ENCODE results near the gene EMX1.

EMX1 gene

DNA sequence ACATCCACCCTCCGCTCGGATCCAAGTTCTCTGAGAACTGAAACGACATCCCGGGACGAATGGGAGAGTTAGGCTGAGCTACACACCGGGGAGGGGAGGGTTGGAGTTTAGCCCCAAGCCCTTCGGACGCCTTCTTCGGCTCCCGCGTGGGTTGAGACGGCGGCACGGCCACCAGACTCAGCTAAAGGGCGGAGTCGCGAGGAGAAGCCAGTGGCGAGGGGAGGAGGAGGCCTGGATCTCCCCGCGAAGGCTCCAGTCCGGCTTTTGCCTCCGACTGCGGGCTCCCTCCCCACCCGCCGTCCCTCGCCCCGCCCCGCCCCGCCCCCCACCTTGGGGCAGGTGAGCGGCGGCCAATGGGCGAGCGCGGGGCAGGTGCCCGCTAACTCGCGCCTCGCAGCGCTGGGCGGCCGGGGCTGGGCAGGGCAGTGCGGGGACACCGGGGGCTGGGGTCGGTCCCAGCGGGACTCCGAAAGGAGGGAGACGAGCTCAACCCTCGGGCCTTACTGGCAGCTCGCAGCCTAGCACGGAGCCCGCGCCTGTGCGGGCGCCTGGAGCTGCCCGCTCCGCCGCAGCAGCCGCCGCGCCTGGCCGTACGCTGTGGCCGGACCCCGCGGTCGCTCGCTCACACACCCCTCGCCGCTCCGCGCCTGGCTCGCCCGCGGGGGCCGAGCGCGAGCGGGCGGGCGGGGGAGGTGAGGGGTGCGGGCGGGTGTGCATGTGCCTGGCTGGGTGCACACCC lies at the start of gene EMX1:
Gene EMX1 (plus strand): TSS at position 382 of the 739 bp plus-strand sequence. CDS start 334 bp downstream, at position 716.
- DNase-seq, result peak in 1 of 4 experiments; percentile 29

DNA sequence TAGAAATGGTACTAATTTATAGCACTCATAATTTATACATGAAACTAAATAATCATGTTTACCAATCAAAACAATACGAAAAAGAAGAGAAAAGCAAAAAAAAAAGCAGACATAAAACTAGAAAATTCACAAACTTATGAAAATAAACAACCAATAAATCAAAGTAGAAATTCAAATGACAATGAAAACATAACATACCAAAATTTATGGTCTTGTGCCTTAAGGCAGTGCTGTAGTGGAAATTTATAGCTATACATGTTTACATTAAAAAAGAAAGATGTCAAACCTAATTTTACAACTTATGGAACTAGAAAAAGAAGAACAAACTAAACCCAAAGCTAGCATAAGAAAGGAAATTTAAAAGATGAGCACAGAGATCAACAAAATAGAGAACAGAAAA lies 46.3 kb upstream of the EMX1 start:
- no peak for DNase-seq

DNA sequence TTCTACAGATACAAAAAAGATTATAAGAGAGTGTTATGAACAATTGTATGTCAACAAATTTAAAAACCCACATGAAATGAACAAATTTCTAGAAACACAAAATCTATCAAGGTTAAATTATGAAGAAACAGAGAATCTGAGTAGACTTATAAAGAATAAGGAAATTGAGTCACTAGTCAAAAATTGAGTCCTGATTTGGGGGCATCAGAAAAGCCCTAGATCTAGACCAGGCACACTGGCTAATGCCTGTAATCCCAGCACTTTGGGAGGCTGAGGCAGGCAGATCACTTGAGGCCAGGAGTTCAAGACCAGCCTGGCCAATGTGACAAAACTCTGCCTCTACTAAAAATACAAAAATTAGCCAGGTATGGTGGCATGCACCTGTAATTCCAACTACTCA lies 45.4 kb upstream of the EMX1 start:
- DNase-seq, result no peak

DNA sequence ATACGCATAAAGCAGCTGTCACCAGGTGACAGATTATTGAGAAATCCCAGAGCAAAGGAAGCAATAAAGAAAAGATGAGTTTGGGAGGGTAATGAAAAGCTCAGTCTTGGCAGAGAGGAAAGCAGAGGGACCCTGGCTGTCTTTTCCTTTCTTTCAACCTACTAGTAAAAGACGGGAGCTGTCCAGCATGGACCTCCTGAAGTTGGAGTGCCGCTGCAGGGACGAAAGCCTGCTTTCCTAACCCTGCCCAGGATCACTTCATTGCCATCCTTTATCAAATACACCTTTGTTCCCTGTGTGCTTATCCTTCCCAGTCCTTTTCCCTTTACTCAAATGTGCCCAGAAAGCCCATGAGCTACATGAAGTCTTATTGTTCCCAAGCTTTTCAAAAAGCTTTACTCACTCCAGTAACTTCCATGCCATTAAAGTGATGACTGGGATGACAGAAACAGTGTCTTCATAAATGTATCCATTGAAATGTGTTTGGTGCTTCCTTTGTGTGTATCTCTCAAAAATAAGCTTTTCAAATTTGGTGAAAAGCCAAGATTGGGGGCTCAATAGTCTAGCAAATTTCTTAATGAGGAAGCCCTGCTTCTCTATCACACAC lies 33.9 kb upstream of the EMX1 start:
- DNase-seq, result peak in 1 of 4 experiments; percentile 8

DNA sequence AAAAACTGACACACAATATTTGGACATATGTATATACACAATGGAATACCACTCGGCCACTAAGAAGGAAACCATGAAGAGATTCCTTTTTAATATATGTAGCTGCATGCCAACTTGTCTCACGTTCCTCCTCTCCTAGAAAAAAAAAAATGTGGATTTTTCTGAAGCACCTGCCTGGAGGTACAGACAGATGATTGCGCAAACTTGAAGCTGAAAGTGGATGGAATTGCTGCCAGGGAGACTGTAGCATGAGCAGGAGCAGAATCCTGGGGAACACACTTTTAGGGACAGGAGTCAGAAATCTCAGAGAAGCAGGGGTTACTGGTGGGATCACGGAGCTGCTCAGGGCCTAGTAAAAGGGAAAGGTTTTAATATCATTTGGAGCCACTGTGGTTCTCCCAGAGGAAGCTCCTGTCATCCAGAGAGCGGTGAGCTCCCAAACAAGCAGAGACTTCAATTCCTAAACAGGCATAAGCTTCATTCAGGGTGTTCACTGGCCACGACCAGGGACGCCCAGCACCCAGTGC lies 30.8 kb upstream of the EMX1 start:
- no peak for DNase-seq

DNA sequence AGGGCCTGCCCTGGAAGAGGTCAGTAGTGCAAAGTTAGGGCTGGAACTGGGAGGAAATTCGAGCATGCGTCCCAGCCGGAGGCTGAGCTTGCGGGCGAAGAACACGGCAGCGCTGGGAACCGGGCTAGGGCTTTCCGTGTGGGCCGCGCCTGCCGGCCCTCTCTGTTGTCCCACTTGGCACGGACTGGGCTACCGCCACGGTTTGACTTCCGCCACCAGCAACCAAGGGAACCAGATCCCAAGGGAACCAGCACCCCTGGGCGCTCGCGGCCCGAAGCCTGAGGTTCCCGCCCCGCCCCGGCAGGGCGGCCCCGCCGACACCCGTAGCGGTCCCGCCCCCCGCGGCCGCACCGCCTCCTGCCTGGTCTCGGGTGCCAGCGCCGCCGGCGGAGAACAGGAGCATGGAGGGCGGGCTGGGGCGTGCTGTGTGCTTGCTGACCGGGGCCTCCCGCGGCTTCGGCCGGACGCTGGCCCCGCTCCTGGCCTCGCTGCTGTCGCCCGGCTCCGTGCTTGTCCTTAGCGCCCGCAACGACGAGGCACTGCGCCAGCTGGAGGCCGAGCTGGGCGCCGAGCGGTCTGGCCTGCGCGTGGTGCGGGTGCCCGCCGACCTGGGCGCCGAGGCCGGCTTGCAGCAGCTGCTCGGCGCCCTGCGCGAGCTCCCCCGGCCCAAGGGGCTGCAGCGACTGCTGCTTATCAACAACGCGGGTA lies 30.1 kb upstream of the EMX1 start, which contains the start of gene SPR:
Gene SPR (plus strand): TSS at position 377 of the 708 bp plus-strand sequence. CDS start 25 bp downstream, at position 402.
- peak in 1 of 4 experiments; percentile 43 for DNase-seq

DNA sequence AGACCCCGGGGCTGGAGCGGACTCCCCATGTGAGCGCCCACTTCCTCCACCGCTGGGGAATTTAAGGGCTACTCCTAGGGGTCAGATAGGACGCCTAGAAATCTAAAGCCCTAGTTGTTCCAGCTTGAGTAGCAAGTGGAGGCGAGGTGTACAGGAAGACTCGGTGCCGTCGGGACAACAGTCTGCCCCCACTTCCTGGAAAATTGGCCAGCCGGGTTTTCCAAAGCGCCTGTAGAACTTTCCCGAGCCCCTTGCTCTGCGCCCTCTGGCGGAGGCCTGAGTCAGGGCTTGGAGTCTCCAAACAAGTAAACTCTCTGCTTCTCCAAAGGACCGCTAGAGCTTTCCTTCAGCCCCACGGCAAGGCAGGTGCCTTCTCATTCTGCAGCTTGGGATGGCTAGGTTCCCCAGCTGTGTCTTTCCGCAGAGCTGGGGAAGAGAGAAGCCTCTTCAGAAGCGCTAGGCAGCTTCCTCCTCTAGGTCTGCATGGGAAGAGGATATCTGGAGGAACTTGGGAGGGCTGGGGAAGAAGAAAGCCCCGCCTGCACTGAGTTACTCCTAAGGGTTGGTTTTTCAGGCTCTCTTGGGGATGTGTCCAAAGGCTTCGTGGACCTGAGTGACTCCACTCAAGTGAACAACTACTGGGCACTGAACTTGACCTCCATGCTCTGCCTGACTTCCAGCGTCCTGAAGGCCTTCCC lies 29.4 kb upstream of the EMX1 start:
- DNase-seq, result peak in 2 of 4 experiments; percentile 21 to 29

DNA sequence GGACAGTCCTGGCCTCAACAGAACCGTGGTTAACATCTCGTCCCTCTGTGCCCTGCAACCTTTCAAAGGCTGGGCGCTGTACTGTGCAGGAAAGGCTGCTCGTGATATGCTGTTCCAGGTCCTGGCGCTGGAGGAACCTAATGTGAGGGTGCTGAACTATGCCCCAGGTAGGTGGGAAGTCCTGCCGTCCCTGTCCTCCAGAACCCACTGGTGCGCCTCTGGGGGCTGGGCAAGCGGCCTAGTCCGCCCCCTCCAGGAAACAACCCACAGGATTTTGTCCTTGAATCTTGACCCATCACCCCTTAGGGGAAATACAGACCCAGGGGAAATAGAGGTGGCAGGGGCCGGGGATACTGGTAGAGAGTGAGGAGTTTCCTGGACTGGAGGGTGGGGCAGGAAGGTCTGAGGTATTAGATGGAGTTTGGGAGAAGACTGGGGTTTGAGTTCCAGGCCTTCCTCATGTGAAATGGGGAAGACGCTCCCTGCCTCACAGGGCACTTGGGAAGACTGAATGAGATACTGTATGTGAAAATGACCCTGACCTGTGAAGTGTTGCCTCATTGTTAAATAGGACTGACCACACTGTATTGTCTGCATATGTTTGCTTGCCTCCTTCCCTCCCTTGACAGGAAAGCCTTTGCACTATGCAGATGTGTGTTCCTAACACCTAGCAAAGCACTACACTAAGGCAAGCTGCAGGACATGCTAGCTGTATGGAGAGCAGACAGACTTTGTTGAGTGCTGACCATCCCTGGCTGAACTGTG lies 28.7 kb upstream of the EMX1 start:
- no peak for DNase-seq

DNA sequence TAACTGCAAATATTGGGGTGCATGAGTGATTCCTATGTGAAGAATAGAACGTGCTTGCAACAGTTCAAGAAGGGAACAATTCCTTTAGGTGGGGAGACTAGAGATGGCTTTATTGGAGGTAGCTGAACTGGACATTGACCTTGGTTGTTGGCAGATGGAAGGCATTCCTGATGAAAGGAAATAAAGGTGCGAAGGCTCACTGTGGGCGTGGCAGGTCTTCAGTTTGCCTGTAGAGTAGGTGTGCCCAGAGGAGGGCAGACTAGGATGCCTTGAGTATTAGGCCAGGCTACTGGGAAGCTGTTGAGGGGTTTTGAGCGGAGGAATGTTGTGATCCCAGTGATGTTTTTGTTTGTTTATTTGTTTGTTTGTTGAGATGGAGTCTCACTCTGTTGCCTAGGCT lies 27.3 kb upstream of the EMX1 start:
- no peak for DNase-seq

DNA sequence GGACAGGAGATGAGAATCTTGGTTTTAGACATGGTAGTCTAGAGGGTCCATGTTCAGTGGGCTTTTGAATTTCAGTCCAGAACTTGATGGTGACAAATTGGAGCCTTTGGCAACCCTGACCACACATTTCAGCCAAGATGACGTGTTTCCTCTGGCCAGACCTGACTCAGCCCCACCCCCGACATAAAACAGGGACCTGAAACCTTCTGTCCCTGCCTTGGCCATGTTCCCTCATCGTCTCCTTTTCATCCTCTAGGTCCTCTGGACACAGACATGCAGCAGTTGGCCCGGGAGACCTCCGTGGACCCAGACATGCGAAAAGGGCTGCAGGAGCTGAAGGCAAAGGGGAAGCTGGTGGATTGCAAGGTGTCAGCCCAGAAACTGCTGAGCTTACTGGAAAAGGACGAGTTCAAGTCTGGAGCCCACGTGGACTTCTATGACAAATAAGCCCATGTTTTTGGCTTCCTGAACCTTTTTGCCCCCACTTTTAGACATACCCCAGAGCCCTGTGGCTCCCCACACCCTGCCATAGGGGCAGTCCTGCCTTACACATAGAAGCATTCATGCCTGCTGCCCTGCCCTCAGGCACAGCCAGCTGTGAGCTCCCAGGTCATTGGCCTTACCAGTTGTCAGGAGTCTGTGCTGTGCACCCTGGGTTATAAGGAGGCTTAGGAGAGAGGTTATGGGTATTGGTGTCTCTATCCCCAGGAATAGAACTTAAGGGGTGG lies 26.1 kb upstream of the EMX1 start:
- DNase-seq, result no peak

DNA sequence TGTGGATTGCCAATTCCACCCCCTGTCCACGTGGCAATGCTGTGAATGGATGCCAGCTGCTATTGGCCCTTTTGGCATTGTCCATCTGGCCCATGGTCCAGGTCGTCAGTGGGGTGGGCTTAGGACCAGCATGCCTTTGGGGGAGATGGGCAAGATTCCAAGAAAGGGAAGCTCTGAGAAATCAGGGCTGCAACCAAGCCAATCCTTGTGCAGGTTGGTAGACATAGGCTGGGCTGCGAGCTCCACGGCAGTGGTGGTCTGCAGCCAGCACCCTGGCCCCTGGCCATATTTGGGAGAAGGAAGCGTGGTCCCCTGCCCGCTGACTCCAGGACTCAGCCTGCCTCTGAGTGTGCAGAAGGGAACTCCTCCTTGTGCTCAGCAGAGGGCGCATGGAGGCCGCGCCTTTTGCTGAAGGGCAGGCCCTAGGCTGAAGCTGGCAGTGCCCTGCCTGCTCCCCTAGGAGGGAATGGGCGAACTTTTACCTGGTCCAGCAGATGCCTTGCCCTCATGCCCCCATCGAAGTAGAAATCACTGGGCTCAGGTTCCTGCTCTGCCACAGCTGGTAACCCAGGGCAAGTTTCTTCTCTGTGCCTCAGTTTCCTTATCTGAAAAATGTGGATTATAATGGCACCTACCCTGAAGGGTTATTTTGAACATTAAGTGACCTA lies 24.7 kb upstream of the EMX1 start:
- peak in 1 of 4 experiments; percentile 38 for DNase-seq

DNA sequence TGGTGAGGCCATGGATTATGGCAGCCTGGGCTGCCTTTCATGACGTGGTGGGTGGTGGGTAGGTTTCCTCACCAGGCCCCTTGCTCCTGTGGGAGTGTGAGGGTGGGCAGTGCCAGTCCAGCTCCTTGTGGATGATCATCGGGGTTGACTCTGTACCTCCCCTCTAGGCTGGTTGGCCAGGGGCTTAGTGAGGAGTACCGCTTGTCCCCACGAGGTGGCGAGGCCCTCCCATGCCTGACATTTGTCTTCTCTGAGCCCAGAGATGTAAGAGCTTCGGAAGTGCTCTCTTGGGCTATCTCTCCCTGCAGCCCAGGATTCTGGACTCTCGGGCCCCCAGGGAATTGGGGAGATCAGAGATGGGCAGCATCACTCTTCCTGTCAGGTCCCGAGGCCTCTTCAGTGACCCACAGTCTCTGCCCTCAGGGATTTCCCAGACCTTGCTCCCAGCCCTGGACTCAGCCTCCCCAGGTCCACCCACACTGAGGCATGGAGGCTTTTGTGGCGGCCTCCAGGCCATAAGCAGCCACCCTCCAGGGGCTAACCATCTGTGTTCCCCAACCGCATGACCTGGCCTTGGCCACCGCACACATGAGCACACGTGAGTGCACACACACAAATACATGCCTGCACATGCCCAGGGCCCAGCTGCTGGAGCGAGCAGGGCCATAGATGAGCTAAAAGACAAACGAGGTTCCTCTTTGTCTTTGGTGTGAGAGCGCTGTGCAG lies 23.6 kb upstream of the EMX1 start:
- peak in 1 of 4 experiments; percentile 9 for DNase-seq

DNA sequence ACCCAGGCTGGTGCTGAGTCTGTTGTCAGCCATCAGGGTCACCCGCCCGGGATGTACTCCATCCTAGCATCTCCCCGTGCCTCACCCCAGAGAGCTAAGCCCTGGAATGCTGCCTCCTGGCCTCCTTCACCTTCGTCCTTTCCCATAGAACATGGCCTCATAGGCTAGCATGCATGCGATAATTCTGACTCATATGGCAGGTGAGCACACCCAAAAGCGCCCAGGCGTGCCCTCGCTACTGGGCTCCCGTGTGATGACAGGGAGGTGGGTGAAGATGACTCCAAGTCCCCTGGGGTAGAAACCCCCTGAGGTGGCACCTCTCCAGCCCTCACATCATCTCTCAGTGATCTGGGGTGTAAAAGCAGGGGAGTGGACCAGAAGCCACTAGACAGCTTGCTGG lies 22.8 kb upstream of the EMX1 start:
- DNase-seq, result no peak

DNA sequence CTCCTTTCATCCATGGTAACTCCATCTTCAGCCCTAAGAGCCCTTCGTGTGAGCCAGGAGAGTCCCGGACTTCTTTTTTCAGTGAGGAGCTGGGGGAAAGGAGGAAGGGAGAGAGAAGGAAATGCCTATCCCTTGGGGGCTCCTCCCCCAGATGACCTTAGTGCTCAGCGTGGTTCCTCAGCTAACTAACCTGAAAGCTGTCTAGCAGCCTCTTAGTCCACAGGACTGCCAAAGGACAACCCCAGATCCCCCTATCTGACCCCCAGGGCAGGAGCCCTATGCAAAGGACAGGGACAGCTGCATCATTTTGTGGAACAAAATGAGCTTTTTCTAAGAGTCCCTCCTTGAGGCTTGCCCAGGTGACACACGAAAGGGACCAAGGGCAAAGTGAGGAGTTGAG lies 22.2 kb upstream of the EMX1 start:
- DNase-seq, result no peak

DNA sequence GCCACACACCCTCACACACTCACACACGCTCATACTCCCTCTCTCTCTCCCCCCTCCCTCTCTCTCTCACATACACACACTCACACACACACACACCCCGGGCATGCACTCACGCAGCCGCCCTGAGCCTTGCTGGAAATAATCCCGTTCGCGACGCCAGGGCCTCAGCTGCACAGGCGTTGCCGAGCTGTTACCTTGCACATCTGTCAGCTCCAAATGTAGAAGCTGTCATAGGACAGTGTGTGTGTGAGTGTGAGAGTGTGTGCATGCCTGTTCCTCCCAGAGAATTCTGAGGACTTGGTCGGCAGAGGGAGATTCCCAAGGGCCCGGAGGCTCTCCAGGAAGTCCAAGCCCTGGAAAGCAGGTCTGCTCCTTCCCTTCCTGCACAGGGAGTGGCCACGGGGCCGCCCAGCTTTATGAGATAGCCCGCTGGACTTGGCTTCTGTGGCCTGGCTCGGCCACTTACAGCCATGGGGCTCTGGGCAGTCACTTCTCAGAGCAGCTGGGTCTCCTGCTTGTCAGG lies 21.5 kb upstream of the EMX1 start:
- DNase-seq, result no peak

DNA sequence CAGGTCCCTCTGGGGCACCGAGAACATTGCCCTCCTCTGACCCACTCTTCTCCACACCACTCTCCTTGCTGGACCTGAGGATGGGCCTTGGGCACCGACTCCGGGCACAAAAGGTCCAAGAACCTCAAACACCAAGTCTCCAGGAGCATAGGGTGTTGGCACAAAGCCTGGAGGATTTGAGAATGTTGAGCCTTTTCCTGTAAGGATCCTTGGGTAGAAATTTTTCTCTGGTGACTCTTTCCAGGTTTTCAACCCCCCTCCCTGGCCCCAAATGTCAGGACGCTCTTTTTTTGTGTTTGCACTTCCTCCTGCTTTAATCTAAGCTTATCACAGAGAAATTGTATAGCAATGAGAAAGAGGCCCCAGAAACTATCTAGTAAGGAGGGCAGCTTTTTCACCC lies 20.9 kb upstream of the EMX1 start:
- DNase-seq, result no peak

DNA sequence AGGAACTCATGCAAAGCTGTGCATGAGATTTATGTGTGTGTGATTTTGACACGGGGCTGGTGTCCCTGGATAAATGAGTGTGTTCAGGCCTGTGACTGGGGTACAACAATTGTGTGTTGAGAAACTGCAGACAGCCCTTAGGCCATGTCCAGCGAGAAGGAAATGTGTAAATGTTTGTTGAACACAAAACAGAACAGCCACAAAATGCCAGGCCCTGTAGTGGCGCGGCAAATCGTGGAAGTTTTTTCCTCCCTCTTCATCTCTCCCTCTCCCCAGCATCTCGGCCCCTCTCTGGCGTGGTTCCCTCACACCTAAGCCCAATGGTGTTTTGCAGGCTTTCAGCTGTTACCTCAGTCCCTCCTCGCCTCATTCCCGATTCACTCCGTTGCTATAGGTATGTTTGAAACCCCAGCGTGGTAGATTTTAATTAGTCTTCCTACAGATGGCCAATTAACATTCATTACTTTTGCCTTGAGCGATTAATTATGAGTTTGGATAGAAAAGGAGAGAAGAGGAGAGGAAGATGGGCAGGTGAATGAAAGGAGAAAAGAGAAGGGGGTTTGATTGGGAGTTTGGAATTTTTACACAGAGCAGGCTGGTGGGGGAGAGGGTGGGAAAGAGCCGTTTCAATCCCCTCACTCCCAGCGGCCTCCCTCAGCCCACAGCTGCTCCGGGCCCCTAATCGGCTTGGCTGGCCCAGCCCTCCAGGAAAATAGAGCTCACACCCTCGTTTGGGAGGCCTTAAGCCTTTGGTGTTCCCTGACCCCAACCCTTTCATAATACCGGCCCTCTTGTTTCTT lies 19.3 kb upstream of the EMX1 start:
- DNase-seq, result no peak

DNA sequence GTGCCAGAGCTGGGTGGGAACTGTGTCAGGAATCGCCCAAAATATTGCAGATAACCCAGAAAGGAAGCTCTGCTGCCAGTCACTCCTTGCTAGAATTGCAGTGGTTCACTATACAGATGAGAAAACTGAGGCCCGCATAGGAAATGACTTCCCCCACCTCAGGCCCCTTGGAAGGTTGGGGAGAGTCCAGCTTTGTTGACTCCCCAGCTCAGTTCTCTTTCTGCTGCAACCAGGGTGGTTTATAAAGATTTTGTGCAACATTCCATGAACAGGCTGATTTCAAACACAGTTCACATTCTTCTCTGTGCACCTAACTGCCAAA lies 18.8 kb upstream of the EMX1 start:
- DNase-seq, result no peak

DNA sequence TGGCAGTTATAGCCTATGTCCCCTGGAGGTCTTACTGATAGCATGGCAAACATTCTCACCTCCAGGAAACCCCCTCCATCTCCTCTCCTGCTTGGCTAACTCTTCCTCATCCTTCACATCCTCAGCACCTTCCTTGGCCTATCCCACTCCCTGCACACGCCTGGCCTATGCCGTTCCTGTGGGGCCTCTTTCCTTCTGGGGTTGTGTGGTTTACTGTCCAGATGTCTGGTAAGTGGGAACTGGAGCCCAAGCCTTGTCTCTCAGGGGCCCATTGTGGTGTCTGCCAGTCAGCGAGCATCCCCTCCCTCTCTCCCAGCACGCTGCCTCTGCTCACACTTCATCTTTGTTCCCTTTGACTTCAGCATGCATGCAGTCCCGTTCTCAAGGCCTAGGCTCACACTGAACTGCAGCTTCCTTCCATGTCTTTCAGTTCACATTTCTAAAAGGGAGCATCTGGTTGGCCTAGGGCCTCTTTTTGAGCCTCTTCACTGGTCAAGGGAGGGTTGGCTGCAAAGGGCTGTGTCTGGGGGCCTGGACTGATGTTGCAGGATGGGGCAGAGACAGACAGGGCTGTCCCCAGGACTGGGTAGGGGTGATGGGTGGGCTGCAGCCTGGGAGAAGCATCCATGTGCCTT lies 17.0 kb upstream of the EMX1 start:
- no peak for DNase-seq
